Measurements from ENCODE around the gene FOLH1.
"Not testable (repeated sequence)": the region's sequence is repeated elsewhere in the genome, so short reads cannot be mapped to it uniquely, and the experiment has no call there.

Gene FOLH1

DNA sequence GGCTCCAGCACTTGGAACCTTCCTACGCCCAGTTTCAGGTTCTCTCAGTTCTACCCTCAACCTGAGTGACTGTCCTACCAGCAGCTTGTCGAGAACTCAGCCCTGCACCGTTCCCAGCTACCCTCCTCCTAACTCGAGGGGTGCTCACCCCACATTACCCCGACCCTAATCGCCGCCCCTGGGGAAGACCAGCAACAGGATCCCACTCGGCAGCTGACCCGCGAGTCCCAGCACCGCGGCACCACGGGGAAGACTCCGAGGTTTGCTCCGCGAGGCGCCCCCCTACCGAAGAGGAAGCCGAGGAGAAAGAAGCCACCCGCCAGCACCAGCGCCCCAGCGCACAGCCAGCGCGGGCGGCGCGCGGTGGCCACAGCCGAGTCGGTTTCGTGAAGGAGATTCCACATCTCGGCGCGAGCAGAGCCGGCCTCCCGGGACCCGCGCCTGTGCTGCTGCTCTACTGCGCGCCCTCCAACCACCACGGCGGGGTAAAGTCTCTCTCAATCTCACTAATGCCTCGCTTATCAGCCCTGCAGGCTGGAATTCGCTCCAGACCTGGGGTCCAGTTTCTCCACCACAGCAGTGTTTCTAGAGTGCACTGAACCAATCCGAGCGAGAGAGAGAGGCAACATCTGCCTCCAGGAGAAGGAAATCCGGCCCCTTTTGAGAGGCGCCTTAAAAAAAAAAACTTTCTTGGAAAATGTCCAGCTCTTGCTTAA is at the start of gene FOLH1:
FOLH1 (minus strand) TSS at position 597 of the 716 bp plus-strand sequence; CDS start at position 404, 193 bp downstream.
- peak; percentile 45 for DNase-seq

DNA sequence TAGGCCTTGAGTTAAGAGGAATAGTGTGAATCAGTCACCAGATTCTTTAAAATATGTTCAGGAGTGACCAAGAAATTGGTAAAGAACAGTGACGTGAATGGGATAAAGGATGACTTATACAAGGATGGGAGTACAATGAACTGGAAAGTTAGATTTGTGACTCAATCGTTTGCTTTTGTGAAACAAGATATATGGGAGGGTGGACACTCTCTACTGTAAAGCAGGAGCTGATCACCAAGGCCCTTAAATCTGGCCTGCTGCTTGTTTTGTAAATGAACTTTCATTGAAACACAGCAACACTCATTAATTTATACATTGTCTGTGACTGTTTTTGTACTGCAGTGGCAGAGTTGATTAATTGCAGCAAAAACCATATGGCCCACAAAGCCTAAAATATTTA is 46.7 kb upstream of the FOLH1 start:
- not testable (repeated sequence) for DNase-seq

DNA sequence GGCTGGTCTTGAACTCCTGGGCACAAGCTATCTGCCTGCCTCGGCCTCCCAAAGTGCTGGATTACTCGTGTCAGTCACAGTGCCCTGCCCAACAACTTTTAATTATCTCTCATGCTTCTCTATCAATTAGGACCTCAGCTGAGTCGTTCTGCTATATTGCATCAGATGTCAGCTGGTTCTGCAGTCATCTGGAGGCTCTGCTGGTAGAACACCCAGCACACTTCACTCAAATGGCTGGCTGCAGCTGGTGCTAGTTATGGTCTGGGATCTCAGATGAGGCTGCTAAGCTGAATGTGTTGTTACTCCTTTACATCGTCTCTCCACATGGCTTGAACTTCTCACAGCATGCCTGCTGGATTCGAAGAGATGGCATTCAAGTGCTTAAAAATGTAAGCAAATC is 42.8 kb upstream of the FOLH1 start:
- not testable (repeated sequence) for DNase-seq

DNA sequence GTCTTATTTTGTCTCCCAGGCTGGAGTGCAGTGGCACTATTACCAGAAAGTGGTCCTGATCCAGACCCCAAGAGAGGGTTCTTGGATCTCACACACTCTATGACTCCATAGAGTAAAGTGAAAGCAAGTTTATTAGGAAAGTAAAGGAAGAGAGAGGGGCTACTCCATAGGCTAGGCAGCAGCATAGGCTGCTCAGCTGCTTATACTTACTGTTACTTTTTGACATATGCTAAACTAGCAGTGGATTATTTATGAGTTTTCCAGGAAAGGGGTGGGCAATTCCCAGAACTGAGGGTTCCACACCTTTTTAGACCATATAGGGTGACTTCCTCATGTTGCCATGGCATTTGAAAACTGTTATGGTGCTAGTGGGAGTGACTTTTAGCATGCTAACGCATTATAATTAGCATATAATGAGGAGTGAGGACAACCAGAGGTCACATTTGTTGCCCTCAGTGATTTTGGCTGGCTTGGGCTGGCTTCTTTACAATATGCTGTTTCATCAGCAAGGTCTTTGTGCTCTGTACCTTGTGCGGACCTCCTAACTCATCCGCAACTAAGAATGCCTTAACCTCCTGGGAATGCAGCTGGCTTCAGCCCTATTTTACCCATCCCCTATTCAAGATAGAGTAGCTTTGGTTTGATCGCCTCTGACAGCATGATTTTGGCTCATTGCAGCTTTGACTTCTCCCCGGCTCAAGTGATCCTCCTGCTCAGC is 42.2 kb upstream of the FOLH1 start:
- not testable (repeated sequence) for DNase-seq

DNA sequence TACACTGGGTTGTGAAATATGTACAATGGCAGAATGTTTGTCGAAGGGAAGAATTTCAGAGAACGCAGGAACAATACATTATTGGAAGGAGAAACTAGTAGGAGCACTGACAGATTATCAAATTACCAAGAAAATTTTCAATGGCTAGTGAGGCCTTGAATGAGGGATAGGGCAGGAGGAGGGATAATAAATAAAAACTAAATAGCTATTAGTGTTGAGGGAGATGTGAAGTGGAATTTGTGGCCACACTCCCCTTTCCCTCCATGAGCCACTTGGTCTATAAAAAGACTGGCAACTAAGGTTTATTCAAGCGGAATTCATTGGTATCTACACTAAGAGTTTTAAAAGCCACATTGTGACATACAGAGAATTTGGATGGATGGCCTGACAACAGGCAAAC is 41.0 kb upstream of the FOLH1 start:
- DNase-seq, result not testable (repeated sequence)

DNA sequence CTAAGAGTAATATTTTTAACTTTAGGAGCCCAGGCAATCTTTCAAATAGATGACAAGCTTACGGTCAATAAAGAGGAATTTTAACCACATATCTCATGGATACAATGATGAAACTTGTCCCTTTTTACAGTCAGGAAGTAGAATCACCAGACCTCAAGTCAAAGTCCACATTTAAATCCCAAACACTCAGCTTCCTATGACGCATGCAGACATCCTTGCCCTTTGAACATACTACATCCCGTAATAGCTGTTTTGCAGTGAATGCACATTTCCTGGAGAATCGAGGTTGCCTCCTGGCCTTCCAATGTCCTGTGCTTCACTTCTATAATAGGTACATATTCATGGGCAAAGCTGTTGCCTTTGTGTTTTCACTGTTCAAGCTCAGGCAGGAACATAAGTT is 25.3 kb upstream of the FOLH1 start:
- not testable (repeated sequence) for DNase-seq

DNA sequence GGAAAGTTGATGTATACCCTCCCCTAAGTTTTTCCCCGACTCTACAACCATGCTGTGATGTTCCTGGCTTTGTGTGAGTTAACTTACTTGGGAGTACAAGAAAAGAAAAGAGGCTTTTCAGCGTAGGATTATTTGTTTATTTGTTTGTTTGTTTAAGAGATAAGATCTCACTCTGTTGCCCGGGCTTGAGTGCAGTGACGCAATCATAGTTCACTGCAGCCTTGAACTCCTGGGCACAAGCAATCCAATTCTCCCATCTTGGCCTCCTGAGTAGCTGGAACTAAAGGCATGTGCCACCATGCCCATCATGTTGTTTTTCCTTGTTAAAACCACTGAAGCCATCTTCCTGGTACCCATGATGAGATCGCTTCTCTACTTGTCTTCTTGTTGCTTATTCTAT is 24.6 kb upstream of the FOLH1 start:
- not testable (repeated sequence) for DNase-seq

DNA sequence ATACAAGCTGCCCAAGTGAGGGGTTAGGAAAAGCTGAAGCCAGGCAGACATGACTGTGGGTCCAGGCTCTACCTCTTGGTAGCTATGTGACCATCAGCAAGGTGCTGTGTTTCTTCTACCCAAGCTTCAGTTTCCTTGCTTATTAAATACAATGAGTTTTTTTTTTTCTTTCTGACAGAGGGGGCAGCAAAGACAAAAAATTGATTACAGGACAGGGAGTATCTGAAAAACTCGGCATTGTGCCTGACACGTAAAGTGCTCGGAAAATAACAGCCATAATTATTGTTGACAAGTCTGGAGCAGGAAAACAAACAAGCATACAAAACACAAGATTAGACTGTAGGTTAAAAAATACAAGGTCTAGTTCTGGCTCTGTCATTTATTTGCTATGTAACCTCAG is 23.3 kb upstream of the FOLH1 start:
- DNase-seq, result not testable (repeated sequence)

DNA sequence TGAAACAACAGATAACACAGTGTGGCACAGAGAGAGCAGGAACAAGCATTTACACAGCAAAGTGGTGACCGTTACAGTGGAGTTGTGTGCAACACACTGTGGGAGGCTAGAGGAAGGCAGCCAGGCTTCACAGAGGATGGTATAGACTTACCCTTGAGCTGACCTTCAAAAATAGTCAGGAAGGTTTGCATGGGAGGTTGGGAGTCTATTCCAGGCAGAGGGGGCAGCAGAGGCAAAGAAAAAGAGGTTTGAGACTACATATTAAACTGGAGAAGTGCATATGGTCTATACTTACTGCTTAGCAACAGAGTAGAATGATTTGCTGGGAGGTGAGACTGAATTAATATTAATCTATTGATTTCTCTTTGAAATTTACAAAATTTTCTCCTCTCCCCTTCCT is 22.1 kb upstream of the FOLH1 start:
- DNase-seq, result peak; percentile 4

DNA sequence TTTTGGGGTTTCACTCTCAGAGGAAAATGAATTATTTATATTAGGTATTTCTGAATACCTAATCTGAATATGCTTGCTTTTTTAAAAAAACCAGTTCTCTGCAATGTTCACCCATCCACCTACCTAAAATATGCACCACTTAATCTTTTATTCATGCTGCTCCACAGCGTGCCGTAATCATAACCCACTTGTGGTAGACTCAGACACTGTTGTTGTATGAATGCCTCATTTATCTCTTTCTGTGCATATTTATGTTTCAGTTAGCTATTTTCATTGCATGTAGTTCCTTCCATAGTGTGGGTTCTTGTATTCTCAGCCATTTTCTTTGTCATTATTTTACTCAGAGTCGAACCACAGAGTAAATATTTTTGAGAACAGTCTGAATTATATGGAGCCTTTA is 21.6 kb upstream of the FOLH1 start:
- DNase-seq, result not testable (repeated sequence)

DNA sequence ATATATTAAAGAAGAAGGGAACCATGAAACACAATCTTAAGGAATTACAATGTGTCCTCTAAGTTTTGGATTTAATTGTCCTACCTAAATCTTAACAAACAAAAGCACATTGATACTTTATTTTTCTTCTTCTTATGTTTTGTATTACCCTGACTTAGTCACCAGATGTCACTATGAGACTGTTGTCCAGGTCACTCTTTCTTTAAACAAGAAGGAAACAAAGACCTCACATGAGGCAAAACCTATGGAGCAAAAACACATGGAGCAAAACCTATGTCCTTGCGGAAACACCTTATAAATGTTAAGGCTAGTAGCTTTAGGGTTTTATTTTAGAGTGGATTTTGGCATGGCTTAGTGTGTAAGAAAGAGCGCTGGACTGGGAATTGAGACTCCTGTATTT is 20.7 kb upstream of the FOLH1 start:
- not testable (repeated sequence) for DNase-seq

DNA sequence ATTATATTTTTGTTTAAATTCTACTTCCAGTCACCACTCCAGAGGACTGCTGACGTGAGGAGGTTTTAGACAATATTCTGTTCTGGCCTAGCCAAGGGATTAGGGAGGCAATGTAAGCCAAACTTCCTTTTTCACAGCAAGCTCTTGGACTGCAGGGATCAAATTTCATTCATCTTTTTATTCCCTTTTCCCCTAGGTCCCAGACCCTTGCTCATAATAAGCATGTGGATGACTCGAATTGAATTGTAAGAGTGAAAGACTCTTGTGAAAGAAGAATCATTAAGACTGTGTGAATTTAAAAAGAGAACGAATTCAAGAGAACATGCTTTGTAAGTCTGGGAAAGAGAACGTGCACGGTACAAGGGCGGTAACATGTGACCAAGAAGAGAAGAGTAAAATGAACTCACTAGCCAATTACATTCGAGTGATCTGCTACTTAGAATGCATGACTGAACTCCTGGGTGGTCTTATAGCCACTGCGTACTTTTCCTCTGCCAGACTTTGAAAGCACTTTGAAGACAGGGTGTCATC is 16.9 kb upstream of the FOLH1 start:
- DNase-seq, result not testable (repeated sequence)

DNA sequence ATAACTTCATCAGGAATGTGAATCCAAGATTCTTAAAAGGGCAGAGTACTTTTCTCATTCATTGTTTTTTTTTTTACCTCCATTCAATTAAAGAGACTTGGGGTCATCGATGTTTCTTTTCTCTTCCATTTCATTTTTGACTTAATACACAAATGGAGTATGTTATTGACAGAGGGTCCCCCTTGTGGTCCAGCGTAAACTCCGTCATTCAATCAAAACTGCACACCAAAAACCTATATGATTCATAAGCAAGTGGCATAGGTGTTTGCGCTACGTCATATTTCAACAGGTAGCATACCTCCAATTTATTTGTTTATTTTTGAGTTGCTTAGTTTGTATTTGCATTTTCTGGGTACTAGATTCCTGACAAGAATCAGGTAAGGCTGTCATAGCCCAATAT is 12.7 kb upstream of the FOLH1 start:
- peak; percentile 0 for DNase-seq

DNA sequence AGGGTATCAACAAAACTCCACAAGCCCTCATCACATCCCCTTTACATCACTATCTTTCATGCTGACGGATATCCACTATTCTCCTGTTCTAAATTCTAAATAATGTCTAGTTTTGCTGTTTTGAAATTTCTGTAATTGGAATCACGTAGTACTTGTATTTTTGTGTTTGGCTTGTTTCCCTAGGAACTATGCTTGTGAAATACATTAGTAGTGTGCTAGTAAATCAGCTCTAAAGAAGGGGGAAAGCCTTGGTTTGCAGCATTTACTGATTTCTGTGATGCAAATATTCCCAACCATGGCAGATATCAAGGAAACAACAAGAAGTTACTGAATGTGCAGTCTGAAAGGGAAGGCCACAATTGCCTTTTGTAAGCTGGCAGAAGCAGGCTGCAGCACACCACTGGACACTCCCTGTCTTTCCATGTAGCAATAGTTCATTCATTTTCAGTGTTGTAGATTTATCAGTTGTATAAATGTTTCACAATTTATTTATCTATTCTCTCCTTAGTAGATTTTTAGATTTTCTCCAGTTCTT is 4.7 kb upstream of the FOLH1 start:
- no peak for DNase-seq

DNA sequence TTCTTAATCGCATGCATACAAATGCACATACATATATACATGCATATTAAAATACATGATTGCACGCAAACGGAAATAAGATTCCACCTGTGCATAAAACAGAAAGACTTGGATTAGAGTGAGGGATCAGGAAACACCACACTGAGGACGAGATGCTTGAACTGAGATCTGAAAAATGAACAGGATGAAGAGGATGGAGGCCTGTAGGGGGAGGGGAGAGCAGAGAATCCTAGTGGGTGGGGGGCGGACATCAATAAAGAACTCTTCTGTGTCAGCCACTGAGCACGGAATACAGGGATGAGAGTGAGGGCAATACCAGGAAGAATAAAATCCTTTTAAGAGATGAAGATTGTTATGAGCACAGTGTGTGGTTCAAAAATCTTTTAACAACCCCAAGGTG is 1.4 kb downstream of the FOLH1 start:
- DNase-seq, result not testable (repeated sequence)

DNA sequence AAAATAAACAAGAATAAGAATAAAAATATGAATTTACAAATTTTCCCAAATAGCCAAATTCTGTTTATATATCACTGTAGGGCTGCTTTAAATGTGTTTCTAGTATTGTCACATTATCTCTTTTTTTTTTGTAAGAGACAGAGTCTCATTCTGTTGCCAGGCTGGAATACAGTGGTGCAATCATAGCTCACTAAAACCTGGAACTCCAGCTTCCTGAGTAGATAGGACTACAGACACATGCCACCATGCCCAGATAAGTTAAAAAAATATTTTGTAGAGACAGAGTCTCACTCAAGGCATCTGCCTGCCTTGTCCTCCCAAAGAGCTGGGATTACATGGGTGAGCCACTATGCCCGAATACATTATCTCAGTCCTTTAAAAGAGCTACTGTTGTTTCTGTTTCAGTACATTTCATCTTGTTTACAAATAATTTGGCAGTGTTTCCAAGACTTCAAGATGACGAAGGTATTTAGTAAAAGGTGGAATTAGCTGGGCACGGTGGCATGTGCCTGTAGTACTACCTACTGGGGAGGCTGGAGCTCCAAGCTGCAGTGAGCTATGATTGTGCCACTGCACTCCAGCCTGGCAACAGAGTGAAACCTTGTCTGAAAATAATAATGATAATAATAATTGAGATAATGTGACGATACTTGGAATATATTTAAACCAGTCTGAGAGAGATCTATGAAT is 6.0 kb downstream of the FOLH1 start:
- DNase-seq, result no peak

DNA sequence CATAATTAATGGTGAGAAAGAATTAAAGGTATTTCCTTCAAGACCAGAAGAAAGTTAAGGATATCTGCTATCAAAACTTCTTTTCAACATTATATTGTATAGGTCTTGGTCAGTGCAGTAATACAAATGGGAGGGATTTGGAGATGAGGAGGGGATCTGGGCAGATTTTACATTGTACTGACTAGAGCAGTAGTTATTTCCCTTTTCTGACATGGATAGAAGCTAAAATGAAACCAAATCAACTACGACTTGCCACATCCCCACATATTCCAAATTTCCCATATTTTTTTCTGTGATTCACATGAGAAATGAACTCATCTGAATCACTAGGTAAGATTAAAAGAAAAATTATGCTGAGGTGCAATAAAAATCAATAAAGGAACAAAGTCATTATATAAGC is 11.6 kb downstream of the FOLH1 start:
- not testable (repeated sequence) for DNase-seq

DNA sequence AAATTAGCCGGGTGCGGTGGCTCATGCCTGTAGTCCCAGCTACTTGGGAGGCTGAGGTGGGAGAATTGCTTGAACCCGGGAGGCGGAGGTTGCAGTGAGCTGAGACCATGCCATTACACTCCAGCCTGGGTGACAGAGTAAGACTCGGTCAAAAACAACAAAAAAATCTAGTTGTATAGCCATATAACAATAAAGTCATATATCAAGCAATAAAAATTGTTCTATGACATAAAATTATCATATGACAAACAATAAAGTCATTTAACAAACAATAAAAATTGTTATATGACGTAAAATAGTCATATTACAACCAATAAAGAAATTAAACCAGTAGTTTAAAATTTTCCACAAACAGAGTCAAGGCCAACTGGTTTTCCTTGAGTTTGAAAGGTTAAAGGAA is 12.4 kb downstream of the FOLH1 start:
- DNase-seq, result not testable (repeated sequence)

DNA sequence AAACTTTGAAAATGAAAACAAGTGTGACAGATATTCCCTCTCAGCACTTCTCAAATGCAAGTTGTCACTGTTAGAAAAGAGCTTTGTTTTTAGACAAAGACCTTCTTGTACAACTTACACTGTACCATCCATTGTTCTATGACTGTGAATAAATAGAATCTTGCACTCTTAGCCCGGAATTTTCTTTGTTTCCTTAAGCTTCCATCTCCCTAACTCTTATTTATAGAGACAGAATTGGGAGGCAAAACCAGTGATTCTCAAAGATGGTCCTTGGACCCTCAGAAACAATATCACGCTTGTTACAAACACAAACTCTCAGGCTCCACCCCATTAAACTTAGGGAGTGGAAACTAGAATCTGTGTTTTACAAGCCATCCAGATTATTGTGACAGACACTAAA is 18.1 kb downstream of the FOLH1 start:
- not testable (repeated sequence) for DNase-seq

DNA sequence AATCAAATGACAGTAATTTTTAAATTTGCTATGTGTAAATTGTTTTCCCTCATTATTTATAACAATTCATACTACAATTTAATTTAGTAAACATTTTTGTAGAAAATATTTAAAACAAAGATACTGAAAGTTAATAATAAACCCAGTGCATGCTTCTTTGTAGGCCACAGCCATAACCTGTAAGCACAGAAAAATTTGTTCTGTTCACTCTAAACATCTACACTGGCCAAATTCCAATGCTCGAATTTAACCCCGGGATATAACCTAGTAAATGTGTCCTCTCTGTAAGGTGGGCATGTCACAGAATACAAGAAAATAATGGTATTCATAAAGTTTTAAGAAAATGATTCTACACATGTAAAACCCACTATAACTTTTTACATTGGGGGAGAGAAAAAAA is 22.2 kb downstream of the FOLH1 start:
- DNase-seq, result not testable (repeated sequence)

DNA sequence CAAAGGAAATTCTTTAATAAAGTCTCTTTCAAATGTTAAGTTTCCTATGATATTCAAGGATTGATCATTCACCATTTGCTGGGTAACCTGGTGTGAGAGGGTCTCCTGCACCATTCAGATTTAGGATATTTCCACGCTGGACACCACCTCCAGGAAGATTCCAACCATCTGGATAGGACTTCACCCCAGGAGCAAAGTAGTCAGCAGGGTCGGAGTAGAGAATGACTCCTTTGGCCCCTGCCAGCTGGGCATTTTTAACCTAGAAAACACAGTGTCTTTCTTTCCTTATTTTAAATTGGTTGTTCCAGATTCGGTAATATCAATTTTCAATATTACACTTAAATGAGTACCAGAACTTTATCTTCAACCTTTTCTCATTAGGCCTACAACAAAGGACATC is 22.8 kb downstream of the FOLH1 start:
- DNase-seq, result not testable (repeated sequence)

DNA sequence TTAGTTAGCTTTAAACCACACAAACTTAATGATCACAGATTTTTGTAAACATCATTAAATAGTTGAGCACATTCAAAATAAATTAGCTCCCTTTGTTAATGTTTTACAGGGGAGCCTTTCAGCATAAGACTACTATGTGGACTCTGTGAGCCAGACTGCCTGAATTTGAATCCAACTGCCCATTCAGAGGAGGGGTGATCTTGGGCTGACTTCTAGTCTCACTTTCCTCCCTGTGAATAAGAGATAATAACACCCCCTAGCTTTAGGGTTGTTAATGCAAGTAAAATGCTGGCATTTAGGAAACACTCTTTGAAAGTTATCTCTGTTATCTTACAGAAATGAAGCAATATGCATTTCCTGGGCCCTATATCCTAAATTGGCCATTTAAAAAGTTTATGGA is 23.6 kb downstream of the FOLH1 start:
- peak; percentile 4 for DNase-seq

DNA sequence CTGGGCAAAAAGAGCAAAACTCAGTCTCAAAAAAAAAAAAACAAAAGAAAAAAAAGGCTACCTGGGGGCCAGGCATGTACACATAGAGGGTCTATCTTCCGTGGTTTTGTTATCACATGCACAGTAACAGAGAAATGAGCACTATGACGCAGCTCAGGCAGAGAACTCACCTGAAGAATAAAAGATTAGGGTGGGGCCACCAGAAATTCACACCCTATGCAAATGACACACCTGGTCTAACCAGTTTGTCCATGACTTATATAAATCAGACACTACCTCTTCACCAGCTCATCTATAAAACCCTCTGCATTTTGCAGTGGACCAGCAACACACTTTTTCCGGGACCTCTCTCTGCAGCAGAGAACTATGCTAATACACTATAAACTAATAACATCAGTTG is 30.5 kb downstream of the FOLH1 start:
- not testable (repeated sequence) for DNase-seq
